Esophagus (tissue), 2 donors: ENCODE measurements around the gene PTCD1. TPM values are rescaled to one million over a fixed set of nuclear protein-coding genes. Genes with fewer than 3 reads are reported as not detected.

Experiments
- H3K27ac ChIP-seq, 2 donors: one replicate each; pipeline ENCODE4 v1.5.1; 2013; ENCODE audit warnings: low read depth in 2 of 2, mild to moderate bottlenecking in 2 of 2, inconsistent platforms in 1 of 2, low read length in 1 of 2, moderate library complexity in 1 of 2
- H3K27me3 ChIP-seq, 2 donors: one replicate each; pipeline ENCODE4 v1.6.1; 2013; ENCODE audit warnings: low read length in 2 of 2, control low read depth in 1 of 2, mild to moderate bottlenecking in 1 of 2; ENCODE audit not compliant: insufficient read depth in 2 of 2, control insufficient read depth in 1 of 2
- H3K36me3 ChIP-seq, 2 donors: one replicate each; pipeline ENCODE4 v1.6.1; 2013; ENCODE audit warnings: low read length in 1 of 2; ENCODE audit not compliant: control insufficient read depth in 2 of 2, insufficient read depth in 2 of 2
- H3K4me1 ChIP-seq, 2 donors: one replicate each; pipeline ENCODE4 v1.6.1; 2013; ENCODE audit warnings: low read length in 1 of 2; ENCODE audit not compliant: control insufficient read depth in 2 of 2, insufficient read depth in 2 of 2
- H3K4me3 ChIP-seq, 2 donors: one replicate each; pipeline ENCODE4 v1.5.1; 2013; ENCODE audit warnings: low read length in 2 of 2, mild to moderate bottlenecking in 2 of 2, low read depth in 1 of 2, moderate library complexity in 1 of 2
- H3K9me3 ChIP-seq, 2 donors: one replicate each; pipeline ENCODE4 v1.6.1; 2013; ENCODE audit warnings: mild to moderate bottlenecking in 2 of 2, low read depth in 1 of 2, low read length in 1 of 2, moderate library complexity in 1 of 2; ENCODE audit not compliant: control insufficient read depth in 2 of 2, insufficient read depth in 1 of 2
- WGBS, 2 donors: extraction: QIAGEN DNeasy Blood & Tissue Kit; methylation state at CpG; one replicate each; pipeline ENCODE4 v1.1.7; 2013; 5-methylcytosine and 5-hydroxymethylcytosine counted together
- polyA plus RNA-seq, 2 donors: library from polyadenylated mRNA; stranded (reverse); fragments of 200-250 nt; gene quantifications; one replicate each; pipeline ENCODE4 v1.2.3, GENCODE V29; 2013
- donor health status: healthy with polysubstance abuse.
- donor health status: Bipolar disorder and iron deficiency.

The PTCD1 gene
- polyA plus RNA-seq, 2 donors: 3.2 to 3.6 TPM

- H3K4me1 ChIP-seq: peaks cover 3 to 6% of the 10 kb centered on the region in 2 donors
- no peak overlapping the region for H3K27ac ChIP-seq
- H3K4me3 ChIP-seq: no peak overlapping the region
- no peaks in the 10 kb centered on the region for H3K9me3 ChIP-seq
- no peaks in the 10 kb centered on the region for H3K27me3 ChIP-seq
- WGBS, 2 donors: 70 to 75% methylated on average over 18 of the region's 18 CpGs
- peaks cover 16 to 35% of the 10 kb centered on the region in 2 donors for H3K36me3 ChIP-seq
Observed at GRCh38 chr7:99404235-99404976, 34.2 kb downstream of the PTCD1 start.

- no peak overlapping the region for H3K4me3 ChIP-seq
- WGBS, 2 donors: 86 to 91% methylated on average over 5 of the region's 5 CpGs
- no peak overlapping the region for H3K27ac ChIP-seq
- H3K27me3 ChIP-seq: no peaks in the 10 kb centered on the region
- peaks cover 22 to 41% of the 10 kb centered on the region in 2 donors for H3K36me3 ChIP-seq
- peaks cover 3 to 6% of the 10 kb centered on the region in 2 donors for H3K4me1 ChIP-seq
- H3K9me3 ChIP-seq: no peaks in the 10 kb centered on the region
Observed at GRCh38 chr7:99403764-99404163, 34.8 kb downstream of the PTCD1 start.

DNA sequence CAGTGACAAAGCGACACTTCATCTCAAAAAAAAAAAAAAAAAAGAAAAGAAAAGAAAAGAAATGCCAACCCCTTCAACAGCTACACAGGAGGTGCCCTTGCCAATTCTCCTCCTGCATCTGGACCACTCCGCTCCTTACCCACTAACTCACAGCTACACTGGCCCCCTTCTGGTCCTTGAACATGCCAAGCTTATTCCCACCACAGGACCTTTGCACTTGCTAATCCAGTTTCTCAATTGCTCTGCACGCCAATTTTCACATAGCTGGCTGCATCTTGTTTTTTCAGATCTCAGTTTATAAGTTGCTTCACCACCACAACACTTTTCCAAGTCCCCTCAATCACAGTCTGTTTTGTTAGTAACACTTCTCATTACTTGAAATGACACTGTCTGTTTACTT lies 35.7 kb downstream of the PTCD1 start:
- H3K9me3 ChIP-seq: no peaks in the 10 kb centered on the region
- H3K36me3 ChIP-seq: peaks cover 22 to 47% of the 10 kb centered on the region in 2 donors
- 94 to 98% methylated on average over 2 to 3 of the region's 3 CpGs for WGBS, 2 donors
- no peaks in the 10 kb centered on the region for H3K27me3 ChIP-seq
- no peak overlapping the region for H3K4me3 ChIP-seq
- no peak overlapping the region for H3K27ac ChIP-seq
- peaks cover 3 to 6% of the 10 kb centered on the region in 2 donors for H3K4me1 ChIP-seq

GRCh38 chr7:99399597-99399996 lies 39.0 kb downstream of the PTCD1 start:
- H3K4me3 ChIP-seq: no peak overlapping the region
- no peak overlapping the region for H3K27ac ChIP-seq
- 68 to 73% methylated on average over 6 of the region's 6 CpGs for WGBS, 2 donors
- peaks cover 28 to 55% of the 10 kb centered on the region in 2 donors for H3K36me3 ChIP-seq
- no peaks in the 10 kb centered on the region for H3K27me3 ChIP-seq
- peaks cover 0 to 3% of the 10 kb centered on the region in 2 donors for H3K4me1 ChIP-seq
- H3K9me3 ChIP-seq: no peaks in the 10 kb centered on the region

GRCh38 chr7:99398891-99399445 lies 39.6 kb downstream of the PTCD1 start:
- peaks cover 0 to 1% of the 10 kb centered on the region in 2 donors for H3K4me1 ChIP-seq
- no peak overlapping the region for H3K4me3 ChIP-seq
- H3K27ac ChIP-seq: no peak overlapping the region
- H3K36me3 ChIP-seq: peaks cover 25 to 55% of the 10 kb centered on the region in 2 donors
- H3K27me3 ChIP-seq: no peaks in the 10 kb centered on the region
- WGBS, 2 donors: 76 to 86% methylated on average over 5 of the region's 5 CpGs
- no peaks in the 10 kb centered on the region for H3K9me3 ChIP-seq

GRCh38 chr7:99397297-99397983 lies 41.2 kb downstream of the PTCD1 start:
- WGBS, 2 donors: 74 to 81% methylated on average over 18 of the region's 18 CpGs
- H3K36me3 ChIP-seq: peaks cover 25 to 50% of the 10 kb centered on the region in 2 donors
- H3K27me3 ChIP-seq: no peaks in the 10 kb centered on the region
- peak overlapping the region in 1 of 2 donors; percentile 11 for H3K27ac ChIP-seq
- H3K4me1 ChIP-seq: peaks cover 2% of the 10 kb centered on the region in 2 donors
- no peak overlapping the region for H3K4me3 ChIP-seq
- H3K9me3 ChIP-seq: no peaks in the 10 kb centered on the region

GRCh38 chr7:99396418-99397296 lies 41.9 kb downstream of the PTCD1 start:
- Histone ChIP-seq H3K9me3 (no peaks in the 10 kb centered on the region), H3K4me3 (no peak overlapping the region), H3K4me1 (peaks cover 2 to 7% of the 10 kb centered on the region in 2 donors), H3K36me3 (peaks cover 25 to 50% of the 10 kb centered on the region in 2 donors), H3K27me3 (no peaks in the 10 kb centered on the region), H3K27ac (no peak overlapping the region)
- WGBS, 2 donors: 75 to 80% methylated on average over 20 to 21 of the region's 21 CpGs

DNA sequence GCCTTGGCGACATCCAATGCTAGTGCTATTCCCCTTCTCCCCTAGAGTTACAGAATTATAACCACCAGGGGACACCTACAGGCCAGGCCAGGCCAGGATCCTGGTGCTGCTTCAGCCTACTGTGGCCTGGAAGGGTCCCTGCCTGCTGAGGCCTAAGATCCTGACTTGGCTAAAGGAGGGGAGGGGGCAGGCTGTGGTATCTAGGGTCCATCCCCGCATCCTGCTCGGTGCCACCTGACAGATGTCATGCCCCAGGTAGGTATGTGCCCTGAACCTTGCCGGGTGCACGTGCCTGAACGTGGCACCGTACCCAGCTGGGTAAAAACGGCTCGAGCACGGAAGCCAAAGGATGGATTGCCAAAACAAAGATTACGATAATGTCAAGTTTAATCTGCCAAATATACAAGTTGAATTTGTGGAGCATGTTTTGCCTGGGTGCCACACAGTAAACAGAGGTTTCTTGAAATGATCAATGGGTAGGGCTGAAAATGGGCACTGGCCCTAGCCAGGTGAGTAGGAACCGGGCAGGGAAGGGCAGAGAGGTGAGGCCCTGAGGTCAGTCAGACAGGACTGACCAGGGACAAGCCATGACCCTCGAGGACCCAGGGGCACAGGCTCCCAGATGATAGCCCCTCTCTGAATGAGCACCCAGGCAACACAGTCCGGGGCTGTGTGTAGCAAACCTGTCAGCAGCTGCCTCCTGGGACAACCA lies 42.8 kb downstream of the PTCD1 start:
- H3K4me3 ChIP-seq: no peak overlapping the region
- peaks cover 2 to 7% of the 10 kb centered on the region in 2 donors for H3K4me1 ChIP-seq
- no peak overlapping the region for H3K27ac ChIP-seq
- H3K27me3 ChIP-seq: no peaks in the 10 kb centered on the region
- H3K36me3 ChIP-seq: peaks cover 22 to 53% of the 10 kb centered on the region in 2 donors
- WGBS, 2 donors: 60 to 67% methylated on average over 14 of the region's 14 CpGs
- H3K9me3 ChIP-seq: no peaks in the 10 kb centered on the region

GRCh38 chr7:99394188-99394502 lies 44.5 kb downstream of the PTCD1 start:
- H3K27ac ChIP-seq: no peak overlapping the region
- no peaks in the 10 kb centered on the region for H3K9me3 ChIP-seq
- WGBS, 2 donors: 86 to 88% methylated on average over 4 of the region's 4 CpGs
- H3K27me3 ChIP-seq: no peaks in the 10 kb centered on the region
- peaks cover 2 to 7% of the 10 kb centered on the region in 2 donors for H3K4me1 ChIP-seq
- H3K4me3 ChIP-seq: no peak overlapping the region
- peaks cover 15 to 45% of the 10 kb centered on the region in 2 donors for H3K36me3 ChIP-seq
